Measurements from ENCODE around the gene CASKIN1. TPM values are rescaled to one million over a fixed set of nuclear protein-coding genes. Genes with fewer than 3 reads are reported as not detected.

CASKIN1 gene
- total and polyA plus RNA-seq, 10 of the 15 experiments (the other 5 are each of a cell fraction or from before 2014, with no cell fraction given) = 0.03 to 0.33 (median 0.11) TPM; not detected in 5

- intact Hi-C loops (cut with micrococcal nuclease; ENCODE audit: unreplicated experiment) = no loop called here
- no peak overlapping the region for H2AFZ ChIP-seq (ENCODE audit: control insufficient read depth, low read depth, low read length)
- DNase-seq (ENCODE audit: low read depth, low spot score) (no peak), ATAC-seq (no peak), FAIRE-seq (no peak)
- no peaks in the 10 kb centered on the region for H3K9me3 ChIP-seq (replicated peaks; ENCODE audit: control insufficient read depth, insufficient read depth, low read length)
- ChIA-PET SMC1A (ENCODE audit: uncharacterized antibody, unreplicated experiment) (no interaction called here), POLR2A (no interaction called here), RAD21 (ENCODE audit: unreplicated experiment) (interaction anchor here (0.7 kb wide), 1 partner anchor 368 kb away, joined by 4 read pairs; no protein-coding TSS in a partner anchor), CTCF (no interaction called here)
- BruUV-seq (replicated peaks) = no TSS peak
- no peak overlapping the region for H3K4me3 ChIP-seq
- no peaks in the 10 kb centered on the region for H3K79me2 ChIP-seq (ENCODE audit: control insufficient read depth, insufficient read depth, low read length)
- no peaks in the 10 kb centered on the region for H4K20me1 ChIP-seq (ENCODE audit: control insufficient read depth, insufficient read depth)
- H3K27me3 ChIP-seq (replicated peaks in 1 of 2; ENCODE audit: control insufficient read depth in 2 of 2, insufficient read depth in 2 of 2, low read length in 1 of 2) = no peaks in the 10 kb centered on the region
- WGBS (ENCODE audit: insufficient coverage, insufficient replicate concordance, low lambda C conversion rate, missing lambda C conversion rate) = 89% methylated on average over 8 of the region's 18 CpGs
- TF ChIP-seq GABPA (IDR thresholded peaks at IDR 0.05; ENCODE audit: low read depth) (no peak), TCF3 (IDR thresholded peaks at IDR 0.05; ENCODE audit: borderline replicate concordance, insufficient read depth, low read depth, low read length) (no peak), PRDM15 (CRISPR knock-in tag; IDR thresholded peaks at IDR 0.05) (no peak), SMC3 (IDR thresholded peaks at IDR 0.05; ENCODE audit: borderline replicate concordance, low read length) (no peak), SMARCA5 (IDR thresholded peaks at IDR 0.05) (no peak), MEF2B (IDR thresholded peaks at IDR 0.05; ENCODE audit: partially characterized antibody, poor library complexity, severe bottlenecking) (no peak), RUNX3 (IDR thresholded peaks at IDR 0.05; ENCODE audit: low read length) (no peak), CBX3 (IDR thresholded peaks at IDR 0.05; ENCODE audit: borderline replicate concordance, low read depth) (no peak), CEBPB (IDR thresholded peaks at IDR 0.05; ENCODE audit: borderline replicate concordance in 1 of 2, low read depth in 2 of 2, low read length in 2 of 2) (no peak), EGR1 (IDR thresholded peaks at IDR 0.05; ENCODE audit: borderline replicate concordance in 1 of 2, low read depth in 2 of 2, low read length in 2 of 2) (no peak)
- no peak overlapping the region for H3K27ac ChIP-seq (ENCODE audit: control insufficient read depth, insufficient read depth)
- no peaks in the 10 kb centered on the region for H3K4me1 ChIP-seq (ENCODE audit: control insufficient read depth, insufficient read depth, low read length)
- in situ Hi-C loops (cut with MboI) = no loop called here
- peaks cover 0 to 34% of the 10 kb centered on the region in 2 experiments; a peak in 3 of 4 replicates for H3K36me3 ChIP-seq (ENCODE audit: control insufficient read depth in 2 of 2, insufficient read depth in 2 of 2, low read length in 1 of 2)
- no peak overlapping the region for H3K4me2 ChIP-seq (ENCODE audit: control insufficient read depth, insufficient read depth)
- no peak overlapping the region for H3K9ac ChIP-seq (ENCODE audit: control insufficient read depth, insufficient read depth, low read length)
These were observed 38.4 kb upstream of the CASKIN1 start for GRCh38 chr16:2234813-2235170.
